H1 (cell line): Measurements from ENCODE around the gene OSM. TPM values are rescaled to one million over a fixed set of nuclear protein-coding genes. Genes with fewer than 3 reads are reported as not detected.

Source experiments
- CTCF ChIA-PET: fragments of 300-600 bp; sonication (Branson Sonifier 250); formaldehyde crosslinking; loops from one replicate; lab custom pipeline; 2021; ENCODE audit not compliant: partially characterized antibody; lab: Charles Lee
- POLR2A ChIA-PET: fragments of 300-600 bp; sonication (Branson Sonifier 250); formaldehyde crosslinking; loops from one replicate; lab custom pipeline; 2021; ENCODE audit warnings: inconsistent platforms; ENCODE audit not compliant: partially characterized antibody; lab: Charles Lee
- DNase-seq, 2 experiments: peaks; one replicate each; pipeline versions ENCODE4 v3.0.0 to v3.0.0-alpha.2; 2010 to 2022; ENCODE audit warnings: low spot score in 2 of 2, low read depth in 1 of 2, mixed read lengths in 1 of 2
- FAIRE-seq: peaks from 2 replicates; lab custom pipeline; 2011; peaks lifted over from hg19 to GRCh38; lab: Jason Lieb, UNC
- H2AFZ ChIP-seq: 2 replicates; pipeline ENCODE4 v1.8.1; 2012; ENCODE audit warnings: low read length, inconsistent platforms
- H2AK5ac ChIP-seq: 2 replicates; pipeline ENCODE4 v1.6.1; 2013; ENCODE audit warnings: low read depth, low read length
- H2BK120ac ChIP-seq: replicated peaks from 2 replicates; pipeline ENCODE3; 2013; ENCODE audit warnings: low read depth, low read length, inconsistent platforms
- H2BK12ac ChIP-seq: 2 replicates; pipeline ENCODE4 v1.6.1; 2013; ENCODE audit warnings: low read depth, low read length
- H2BK15ac ChIP-seq: 2 replicates; pipeline ENCODE4 v1.6.1; 2013; ENCODE audit warnings: low read length
- H2BK20ac ChIP-seq: 2 replicates; pipeline ENCODE4 v1.6.1; 2013; ENCODE audit warnings: low read length
- H2BK5ac ChIP-seq: 2 replicates; pipeline ENCODE4 v1.6.1; 2013; ENCODE audit warnings: low read depth, low read length
- H3K14ac ChIP-seq: 2 replicates; pipeline ENCODE4 v1.6.1; 2013; ENCODE audit warnings: inconsistent platforms; ENCODE audit not compliant: insufficient read length
- H3K18ac ChIP-seq: 2 replicates; pipeline ENCODE4 v1.6.1; 2013; ENCODE audit warnings: low read length; ENCODE audit errors: extremely low read depth
- H3K23ac ChIP-seq: 2 replicates; pipeline ENCODE4 v1.6.1; 2013; ENCODE audit warnings: inconsistent platforms; ENCODE audit not compliant: insufficient read length
- H3K23me2 ChIP-seq: 2 replicates; pipeline ENCODE4 v1.6.1; 2013; ENCODE audit warnings: low read depth, low read length
- H3K27ac ChIP-seq: 2 replicates; pipeline ENCODE4 v1.6.1; 2011; ENCODE audit warnings: low read depth, low read length, inconsistent platforms
- H3K27me3 ChIP-seq, 4 experiments: replicated peaks in 1 of 4; 1 replicate in 1 of 4; 2 replicates in 3 of 4; pipeline versions ENCODE4 v1.6.1 to v1.8.1; 2011 to 2013; ENCODE audit warnings: low read length in 3 of 4, mild to moderate bottlenecking in 3 of 4, inconsistent platforms in 2 of 4, mixed read lengths in 2 of 4, moderate library complexity in 1 of 4; ENCODE audit not compliant: control insufficient read depth in 3 of 4, insufficient read depth in 3 of 4; ENCODE audit errors: extremely low read depth in 1 of 4
- H3K36me3 ChIP-seq, 4 experiments: 2 replicates each; pipeline versions ENCODE4 v1.6.1 to v1.8.1; 2011 to 2013; ENCODE audit warnings: mild to moderate bottlenecking in 4 of 4, low read length in 3 of 4, moderate library complexity in 2 of 4, control low read depth in 1 of 4, inconsistent platforms in 1 of 4; ENCODE audit not compliant: insufficient read depth in 4 of 4, control insufficient read depth in 2 of 4
- H3K4ac ChIP-seq: replicated peaks from 2 replicates; pipeline ENCODE3; 2013; ENCODE audit warnings: low read length, low read depth, mixed read lengths, inconsistent platforms; ENCODE audit not compliant: insufficient read length
- H3K4me1 ChIP-seq, 4 experiments: replicated peaks in 1 of 4; 1 replicate in 1 of 4; 2 replicates in 3 of 4; pipeline versions ENCODE4 v1.6.1 to v1.8.1; 2011 to 2013; ENCODE audit warnings: low read length in 3 of 4, inconsistent platforms in 2 of 4, mixed read lengths in 1 of 4; ENCODE audit not compliant: insufficient read depth in 4 of 4, control insufficient read depth in 3 of 4
- H3K4me2 ChIP-seq, 2 experiments: 2 replicates each; pipeline versions ENCODE4 v1.6.1 to v1.8.1; 2011 to 2013; ENCODE audit warnings: low read depth in 2 of 2, low read length in 2 of 2, control low read depth in 1 of 2, inconsistent platforms in 1 of 2, mild to moderate bottlenecking in 1 of 2; ENCODE audit not compliant: insufficient read depth in 1 of 2
- H3K4me3 ChIP-seq, 4 experiments: fragments of 200-600, 300-600 bp in 1 of 4; sonication (generic), shearing (Covaris generic), sonication (Bioruptor Twin) in 1 of 4; 2 replicates each; pipeline versions ENCODE4 v1.5.1 to v1.8.1; 2011 to 2016; ENCODE audit warnings: low read length in 4 of 4, low read depth in 3 of 4, control low read depth in 2 of 4, inconsistent platforms in 2 of 4, mild to moderate bottlenecking in 2 of 4, mixed read lengths in 1 of 4, moderate library complexity in 1 of 4; ENCODE audit not compliant: insufficient read depth in 2 of 4; ENCODE audit errors: extremely low read depth in 1 of 4
- H3K56ac ChIP-seq: replicated peaks from 2 replicates; pipeline ENCODE3; 2013; ENCODE audit warnings: low read depth, mild to moderate bottlenecking, mixed read lengths, low read length, inconsistent platforms; ENCODE audit not compliant: insufficient read length
- H3K79me1 ChIP-seq: 2 replicates; pipeline ENCODE4 v1.6.1; 2013; ENCODE audit warnings: low read depth, low read length, control low read depth
- H3K79me2 ChIP-seq, 2 experiments: 2 replicates each; pipeline versions ENCODE4 v1.6.1 to v1.8.1; 2012 to 2013; ENCODE audit warnings: low read length in 2 of 2, mild to moderate bottlenecking in 2 of 2, inconsistent platforms in 1 of 2; ENCODE audit not compliant: insufficient read depth in 2 of 2, control insufficient read depth in 1 of 2
- H3K9ac ChIP-seq, 4 experiments: replicated peaks in 1 of 4; 1 replicate in 1 of 4; 2 replicates in 3 of 4; pipeline versions ENCODE4 v1.6.1 to v1.8.1; 2011 to 2013; ENCODE audit warnings: low read depth in 3 of 4, low read length in 3 of 4, control low read depth in 2 of 4, mild to moderate bottlenecking in 2 of 4, moderate library complexity in 2 of 4, inconsistent platforms in 1 of 4; ENCODE audit errors: extremely low read depth in 1 of 4
- H3K9me3 ChIP-seq, 2 experiments: 2 replicates each; pipeline versions ENCODE4 v1.6.1 to v1.8.1; 2012 to 2013; ENCODE audit warnings: mild to moderate bottlenecking in 2 of 2, moderate library complexity in 2 of 2, control low read depth in 1 of 2, inconsistent platforms in 1 of 2, low read depth in 1 of 2, low read length in 1 of 2, mixed read lengths in 1 of 2; ENCODE audit not compliant: insufficient read depth in 2 of 2
- H4K20me1 ChIP-seq, 2 experiments: replicated peaks in 1 of 2; 2 replicates each; pipeline versions ENCODE3 to v1.8.1; 2011 to 2013; ENCODE audit warnings: inconsistent platforms in 2 of 2, low read length in 2 of 2, mild to moderate bottlenecking in 1 of 2; ENCODE audit not compliant: insufficient read depth in 2 of 2, control insufficient read depth in 1 of 2
- H4K5ac ChIP-seq: 2 replicates; pipeline ENCODE4 v1.6.1; 2013; ENCODE audit warnings: low read length, low read depth, mixed read lengths, inconsistent platforms; ENCODE audit not compliant: insufficient read length
- H4K8ac ChIP-seq: 2 replicates; pipeline ENCODE4 v1.8.0; 2013; ENCODE audit warnings: mild to moderate bottlenecking, moderate library complexity, low read length, inconsistent platforms; ENCODE audit not compliant: insufficient read depth; ENCODE audit errors: extremely low read depth
- H4K91ac ChIP-seq: replicated peaks from 2 replicates; pipeline ENCODE3; 2013; ENCODE audit warnings: low read length, mixed read lengths, inconsistent platforms; ENCODE audit not compliant: insufficient read length
- ATF3 ChIP-seq: IDR thresholded peaks from 2 replicates; pipeline ENCODE4 v1.6.1; 2011; ENCODE audit warnings: low read depth, mild to moderate bottlenecking, low read length; ENCODE audit not compliant: insufficient read depth
- CTBP2 ChIP-seq: IDR thresholded peaks from 2 replicates; pipeline ENCODE4 v1.7.0; 2011; ENCODE audit warnings: borderline replicate concordance, mild to moderate bottlenecking, moderate library complexity, mixed read lengths, low read length; ENCODE audit not compliant: insufficient read depth, insufficient read length
- CTCF ChIP-seq, 3 experiments: IDR thresholded peaks; 1 replicate in 2 of 3; 2 replicates in 1 of 3; pipeline versions ENCODE4 v1.5.1 to v1.6.1; 2011; ENCODE audit warnings: low read length in 3 of 3, mild to moderate bottlenecking in 3 of 3, inconsistent platforms in 2 of 3, low read depth in 1 of 3, moderate library complexity in 1 of 3; ENCODE audit not compliant: insufficient read depth in 1 of 3; ENCODE audit errors: control extremely low read depth in 1 of 3
- NANOG ChIP-seq: IDR thresholded peaks from 2 replicates; pipeline ENCODE4 v1.6.1; 2011; ENCODE audit warnings: low read length, low read depth, mild to moderate bottlenecking, inconsistent platforms; ENCODE audit not compliant: insufficient read depth, poor library complexity, severe bottlenecking
- POU5F1 ChIP-seq: IDR thresholded peaks from 2 replicates; pipeline ENCODE4 v1.6.1; 2011; ENCODE audit warnings: low read depth, mild to moderate bottlenecking, low read length, moderate library complexity
- RNF2 ChIP-seq: fragments of 200-900, 300-1000 bp; sonication (generic); IDR thresholded peaks from 2 replicates; pipeline ENCODE4 v1.7.1; 2016; ENCODE audit warnings: borderline replicate concordance, low read depth, mild to moderate bottlenecking, antibody characterized with exemption, low read length; ENCODE audit not compliant: poor library complexity, severe bottlenecking; ENCODE audit errors: missing control alignments
- SP1 ChIP-seq: IDR thresholded peaks from 2 replicates; pipeline ENCODE4 v1.6.1; 2011; ENCODE audit warnings: low read depth, low read length
- TCF12 ChIP-seq: IDR thresholded peaks from 2 replicates; pipeline ENCODE4 v1.6.1; 2011; ENCODE audit warnings: low read depth, mild to moderate bottlenecking, low read length
- TEAD4 ChIP-seq: IDR thresholded peaks from 2 replicates; pipeline ENCODE4 v1.6.1; 2012; ENCODE audit warnings: low read depth, low read length, inconsistent platforms, mixed read lengths
- WGBS, 2 experiments: shearing (Covaris generic) in 1 of 2; methylation state at CpG; one replicate each; pipeline versions ENCODE4 v1.1.6 to v1.1.7; 2013 to 2015; ENCODE audit warnings: low lambda C conversion rate in 2 of 2, mixed read lengths in 2 of 2, inconsistent platforms in 1 of 2, low coverage in 1 of 2, missing lambda C conversion rate in 1 of 2; ENCODE audit not compliant: insufficient replicate concordance in 2 of 2, insufficient coverage in 1 of 2, insufficient read length in 1 of 2; ENCODE audit errors: extremely low coverage in 1 of 2, missing lambda C conversion rate in 1 of 2; 5-methylcytosine and 5-hydroxymethylcytosine counted together
- polyA plus RNA-seq, 7 experiments: library from polyadenylated mRNA; depleted of rRNA in 3 of 7; stranded (reverse) in 5 of 7; unstranded in 2 of 7; fragments of >200 nt in 5 of 7; fragments of 200-250 nt in 2 of 7; gene quantifications; 1 replicate in 5 of 7; 2 replicates in 1 of 7; 4 replicates in 1 of 7; pipeline versions ENCODE4 v1.2.1 to v1.2.3, GENCODE V29; 2011 to 2013; ENCODE audit warnings: missing spikeins in 2 of 7, mixed read lengths in 2 of 7
- total RNA-seq: library from RNA; stranded (reverse); fragmentation: NEBNext Ultra II Directional; extraction: Animal tissue kit (Norgen Biotek cat#: 25700); gene quantifications from 2 replicates; pipeline ENCODE4 v1.2.1, GENCODE V29; 2021

Gene OSM
- total and polyA plus RNA-seq, 2 of the 8 experiments (the other 6 are each of a cell fraction or from before 2014, with no cell fraction given) = not detected

GRCh38 chr22:30223303-30223702 lies 43.3 kb downstream of the OSM start:
- Histone ChIP-seq H3K14ac (no peak overlapping the region), H3K9me3 (no peaks in the 10 kb centered on the region), H3K79me2 (no peaks in the 10 kb centered on the region), H3K79me1 (no peaks in the 10 kb centered on the region; the same call in 1 of the 2 replicates), H2AK5ac (no peak overlapping the region), H4K8ac (no peak overlapping the region), H3K23me2 (no peaks in the 10 kb centered on the region; the same call in none of the 2 replicates), H2AFZ (no peak overlapping the region), H3K27ac (no peak overlapping the region), H3K23ac (no peak overlapping the region), H4K5ac (no peak overlapping the region), H4K20me1 (peaks cover 0 to 2% of the 10 kb centered on the region in 2 experiments), H2BK5ac (no peak overlapping the region), H3K27me3 (peaks cover 0 to 3% (median 0%) of the 10 kb centered on the region in 4 experiments; a peak in 1 of 7 replicates), H3K36me3 (no peaks in the 10 kb centered on the region), H3K4me2 (no peak overlapping the region), H2BK12ac (no peak overlapping the region), H3K4ac (no peak overlapping the region), H4K91ac (no peak overlapping the region), H3K9ac (no peak overlapping the region), H3K56ac (no peak overlapping the region), H2BK15ac (no peak overlapping the region), H2BK20ac (no peak overlapping the region), H3K18ac (no peak overlapping the region), H2BK120ac (no peak overlapping the region), H3K4me1 (no peaks in the 10 kb centered on the region; a peak in 1 of 7 replicates), H3K4me3 (no peak overlapping the region)
- 75% methylated on average over 14 of the region's 15 CpGs; no CpG with 5 or more reads in 1 of the 2 experiments for WGBS, 2 experiments
- FAIRE-seq (no peak), DNase-seq (no peak)
- ChIA-PET POLR2A (interaction anchor here (1.3 kb wide), 1 partner anchor 12 kb away, joined by 3 read pairs; no protein-coding TSS in a partner anchor), CTCF (interaction anchor here (2.0 kb wide), 1 partner anchor 34 kb away, joined by 6 read pairs; no protein-coding TSS in a partner anchor)
- no peak for TF ChIP-seq TCF12
- no peak for TF ChIP-seq POU5F1
- no peak for TF ChIP-seq TEAD4
- no peak for TF ChIP-seq RNF2
- no peak for TF ChIP-seq CTBP2
- TF ChIP-seq NANOG = no peak
- TF ChIP-seq SP1 = no peak
- no peak for TF ChIP-seq CTCF (IDR thresholded peaks at IDR 0.05; ENCODE audit: control extremely low read depth in 1 of 3, insufficient read depth in 1 of 3, low read depth in 1 of 3, low read length in 3 of 3)
- no peak for TF ChIP-seq ATF3
